Measurements from ENCODE around the gene SPHK2. TPM values are rescaled to one million over a fixed set of nuclear protein-coding genes. Genes with fewer than 3 reads are reported as not detected.
A peak's percentile ranks its signal among the peaks of the same experiment; 100 is the strongest.

SPHK2 gene
- total RNA-seq, 4 donors from 2014 or later = 3.9 to 9.9 (median 5.6) TPM

DNA sequence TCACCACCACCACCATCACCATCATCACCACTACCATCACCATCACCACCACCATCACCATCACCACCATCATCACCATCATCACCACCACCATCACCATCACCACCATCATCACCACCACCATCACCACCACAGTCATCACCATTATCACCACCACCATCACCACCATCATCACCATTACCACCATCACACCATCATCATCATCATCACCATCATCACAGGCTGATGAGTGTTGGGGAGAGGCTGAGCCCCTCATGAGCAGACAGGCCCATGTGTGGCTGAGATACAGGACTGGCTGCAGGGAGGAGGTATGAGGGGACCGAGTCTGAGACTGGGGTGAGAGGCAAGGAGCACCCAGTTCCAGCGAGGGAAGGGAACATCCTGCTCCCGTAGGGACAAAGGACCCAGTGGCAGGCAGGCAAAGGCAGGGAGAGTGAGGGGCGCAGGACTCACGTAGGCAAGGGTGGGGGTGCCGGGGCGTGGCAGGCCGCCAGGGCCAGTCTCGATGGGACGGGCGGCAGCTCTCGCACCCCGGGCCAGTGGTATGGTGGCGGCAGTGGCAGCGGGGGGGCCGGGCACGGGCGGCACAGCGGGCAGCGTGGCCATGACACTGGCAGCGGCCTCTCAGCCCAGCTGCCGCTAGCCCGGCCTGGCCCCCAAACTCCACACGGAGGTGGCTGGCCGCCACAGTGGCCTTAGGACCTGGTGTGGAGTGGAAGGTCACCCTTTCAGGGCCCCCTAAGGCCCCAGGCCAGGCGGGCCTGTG lies 50.8 kb downstream of the SPHK2 start:
- no peak for TF ChIP-seq POLR2A (IDR thresholded peaks at IDR 0.05)
- TF ChIP-seq POLR2AphosphoS5 (IDR thresholded peaks at IDR 0.05) = no peak
- no peak for TF ChIP-seq EP300 (IDR thresholded peaks at IDR 0.05)
- no peak for TF ChIP-seq CTCF (IDR thresholded peaks at IDR 0.05)
- DNase-seq (ENCODE audit: low spot score in 2 of 2) = no peak
- H3K4me3 ChIP-seq = no peak overlapping the region
- no peaks in the 10 kb centered on the region for H3K9me3 ChIP-seq
- H3K36me3 ChIP-seq = no peaks in the 10 kb centered on the region
- H3K27me3 ChIP-seq = no peaks in the 10 kb centered on the region
- WGBS = 90% methylated on average over 8 of the region's 26 CpGs
- peaks cover 2% of the 10 kb centered on the region for H3K4me1 ChIP-seq
- no peak overlapping the region for H3K27ac ChIP-seq

DNA sequence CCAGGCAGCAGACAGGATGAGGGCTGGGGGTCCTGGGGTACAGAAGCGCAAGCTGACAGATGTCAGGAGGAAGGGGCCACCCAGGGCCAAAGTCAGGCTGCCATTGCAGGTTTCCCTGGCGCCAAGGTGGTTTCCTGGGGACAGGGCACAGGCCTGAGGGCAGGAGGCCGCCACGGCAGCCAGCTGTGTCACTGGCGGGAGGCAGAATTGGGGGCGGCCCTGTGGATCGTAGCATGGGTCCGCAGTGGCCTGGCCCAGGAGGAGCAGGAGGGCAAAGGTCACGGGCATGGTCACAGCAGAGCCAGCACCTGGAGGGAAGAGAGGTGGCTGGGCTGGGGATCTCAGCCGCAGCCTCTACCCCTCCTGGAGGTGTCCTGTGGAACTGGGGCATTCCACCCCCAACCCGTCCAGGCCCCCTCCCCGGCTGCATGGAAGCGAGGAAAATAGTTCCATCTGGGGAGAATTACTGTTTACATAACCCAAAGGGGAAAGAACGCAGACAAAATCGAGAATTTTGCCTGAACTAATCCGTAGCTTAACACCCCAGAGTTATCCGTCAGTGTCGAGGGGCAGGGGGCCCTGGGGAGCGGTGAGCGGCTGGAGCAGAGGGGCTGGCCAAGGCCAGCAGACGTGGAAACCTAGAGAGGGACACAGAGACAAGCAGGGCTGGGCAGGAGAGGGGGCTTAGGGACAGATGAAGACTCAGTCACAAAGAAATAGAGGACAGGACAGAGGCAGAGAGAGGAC lies 51.6 kb downstream of the SPHK2 start:
- 76% methylated on average over 11 of the region's 21 CpGs for WGBS

GRCh38 chr19:48671446-48671995 lies 52.2 kb downstream of the SPHK2 start:
- H3K27me3 ChIP-seq = no peaks in the 10 kb centered on the region
- no peaks in the 10 kb centered on the region for H3K36me3 ChIP-seq
- no peak for DNase-seq (ENCODE audit: low spot score in 2 of 2)
- no peak overlapping the region for H3K27ac ChIP-seq
- H3K4me3 ChIP-seq = no peak overlapping the region
- TF ChIP-seq POLR2AphosphoS5 (IDR thresholded peaks at IDR 0.05) (no peak), POLR2A (IDR thresholded peaks at IDR 0.05) (no peak), CTCF (IDR thresholded peaks at IDR 0.05) (no peak), EP300 (IDR thresholded peaks at IDR 0.05) (no peak)
- 87% methylated on average over 6 of the region's 10 CpGs for WGBS
- H3K9me3 ChIP-seq = no peaks in the 10 kb centered on the region
- peaks cover 11% of the 10 kb centered on the region for H3K4me1 ChIP-seq

More for the DNA sequence above, 51.6 kb downstream of the SPHK2 start:
- no peak for DNase-seq (ENCODE audit: low spot score in 2 of 2)
- H3K27me3 ChIP-seq = no peaks in the 10 kb centered on the region
- no peak overlapping the region for H3K4me3 ChIP-seq
- no peak for TF ChIP-seq POLR2A (IDR thresholded peaks at IDR 0.05)
- no peak overlapping the region for H3K27ac ChIP-seq
- no peaks in the 10 kb centered on the region for H3K36me3 ChIP-seq
- H3K9me3 ChIP-seq = no peaks in the 10 kb centered on the region
- peaks cover 10% of the 10 kb centered on the region for H3K4me1 ChIP-seq

- WGBS = 82% methylated on average over 14 of the region's 25 CpGs
- no peaks in the 10 kb centered on the region for H3K36me3 ChIP-seq
- TF ChIP-seq EP300 (IDR thresholded peaks at IDR 0.05) (no peak), POLR2AphosphoS5 (IDR thresholded peaks at IDR 0.05) (no peak), CTCF (IDR thresholded peaks at IDR 0.05) (no peak)
- DNase-seq (ENCODE audit: low spot score in 2 of 2) = peak in 1 of 2 donors; percentile 70
- no peak within 1 kb of the TSS for H3K27ac ChIP-seq
- H3K4me3 ChIP-seq = no peak within 1 kb of the TSS
- H3K27me3 ChIP-seq = no peaks in the 10 kb centered on the region
- peaks cover 19% of the 10 kb centered on the region for H3K4me1 ChIP-seq
- no peaks in the 10 kb centered on the region for H3K9me3 ChIP-seq
Measured at GRCh38 chr19:48672994-48673393, 53.7 kb downstream of the SPHK2 start, which contains the start of gene NTN5. NTN5 (minus strand) TSS chr19:48673017; CDS start chr19:48670986, 2,031 bp downstream.

DNA sequence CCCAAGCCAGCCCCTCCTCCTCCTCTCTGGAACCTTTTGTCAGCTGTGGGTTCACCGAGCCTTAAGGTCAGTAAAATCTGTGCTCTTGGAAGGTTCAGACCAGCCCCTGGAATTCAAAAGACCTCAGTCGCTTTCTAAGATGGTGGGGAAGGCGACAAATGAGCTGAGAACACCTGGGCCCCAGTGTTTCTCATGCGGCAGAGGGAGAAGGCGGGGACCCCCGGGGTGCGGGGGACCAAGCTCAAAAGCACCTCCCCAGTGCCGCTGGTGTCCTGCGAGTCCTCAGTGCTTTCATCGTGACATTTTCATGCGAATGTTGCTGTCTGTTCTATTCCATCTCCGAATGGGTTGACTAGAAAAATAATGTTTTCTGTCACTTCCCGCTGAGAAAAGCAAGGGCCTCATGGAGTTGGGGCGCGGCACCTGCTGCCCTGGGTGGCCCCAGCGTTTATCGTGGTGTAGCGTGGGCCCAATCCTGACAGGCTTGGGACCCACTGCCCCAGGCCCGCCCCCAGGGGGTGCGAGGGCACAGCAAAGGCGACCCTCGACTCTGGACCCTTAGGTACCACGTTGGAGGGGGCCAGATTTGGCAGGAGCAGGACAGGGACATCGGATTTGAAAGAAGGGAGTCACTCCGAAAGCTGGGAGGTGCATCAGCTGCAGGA lies 54.3 kb downstream of the SPHK2 start:
- no peak for DNase-seq (ENCODE audit: low spot score in 2 of 2)
- TF ChIP-seq POLR2A (IDR thresholded peaks at IDR 0.05) = no peak
- TF ChIP-seq POLR2AphosphoS5 (IDR thresholded peaks at IDR 0.05) = no peak
- no peak for TF ChIP-seq CTCF (IDR thresholded peaks at IDR 0.05)
- no peak for TF ChIP-seq EP300 (IDR thresholded peaks at IDR 0.05)
- no peaks in the 10 kb centered on the region for H3K9me3 ChIP-seq
- no peak overlapping the region for H3K27ac ChIP-seq
- H3K4me3 ChIP-seq = no peak overlapping the region
- H3K36me3 ChIP-seq = no peaks in the 10 kb centered on the region
- H3K4me1 ChIP-seq = peaks cover 25% of the 10 kb centered on the region
- H3K27me3 ChIP-seq = no peaks in the 10 kb centered on the region
- WGBS = 80% methylated on average over 24 of the region's 25 CpGs

Data from suprapubic skin (tissue), 4 donors.